ENCODE data around the gene NCKAP1. TPM values are rescaled to one million over a fixed set of nuclear protein-coding genes. Genes with fewer than 3 reads are reported as not detected.
"Not testable (repeated sequence)": the region's sequence is repeated elsewhere in the genome, so short reads cannot be mapped to it uniquely, and the experiment has no call there.

NCKAP1 gene
- total RNA-seq, 1 experiment from 2014 or later: 112 TPM

- WGBS (ENCODE audit: extremely low coverage, insufficient read length, low lambda C conversion rate): no CpG with 5 or more reads among the region's 2 CpGs
- TF ChIP-seq, protein P1, sequence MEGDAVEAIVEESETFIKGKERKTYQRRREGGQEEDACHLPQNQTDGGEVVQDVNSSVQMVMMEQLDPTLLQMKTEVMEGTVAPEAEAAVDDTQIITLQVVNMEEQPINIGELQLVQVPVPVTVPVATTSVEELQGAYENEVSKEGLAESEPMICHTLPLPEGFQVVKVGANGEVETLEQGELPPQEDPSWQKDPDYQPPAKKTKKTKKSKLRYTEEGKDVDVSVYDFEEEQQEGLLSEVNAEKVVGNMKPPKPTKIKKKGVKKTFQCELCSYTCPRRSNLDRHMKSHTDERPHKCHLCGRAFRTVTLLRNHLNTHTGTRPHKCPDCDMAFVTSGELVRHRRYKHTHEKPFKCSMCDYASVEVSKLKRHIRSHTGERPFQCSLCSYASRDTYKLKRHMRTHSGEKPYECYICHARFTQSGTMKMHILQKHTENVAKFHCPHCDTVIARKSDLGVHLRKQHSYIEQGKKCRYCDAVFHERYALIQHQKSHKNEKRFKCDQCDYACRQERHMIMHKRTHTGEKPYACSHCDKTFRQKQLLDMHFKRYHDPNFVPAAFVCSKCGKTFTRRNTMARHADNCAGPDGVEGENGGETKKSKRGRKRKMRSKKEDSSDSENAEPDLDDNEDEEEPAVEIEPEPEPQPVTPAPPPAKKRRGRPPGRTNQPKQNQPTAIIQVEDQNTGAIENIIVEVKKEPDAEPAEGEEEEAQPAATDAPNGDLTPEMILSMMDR (conservative IDR thresholded peaks at IDR 0.05): no peak
- Mint-ChIP-seq H3K36me3 (ENCODE audit: insufficient read depth in 1 of 3, low read depth in 3 of 3) (peaks cover 41 to 66% (median 64%) of the 10 kb centered on the region in 3 experiments), H3K4me3 (no peak overlapping the region), H3K9me3 (peaks cover 3% of the 10 kb centered on the region in 2 experiments; a peak in 1 of 5 replicates), H3K27ac (no peak overlapping the region), H3K27me3 (ENCODE audit: low read depth) (no peaks in the 10 kb centered on the region), H3K4me1 (no peaks in the 10 kb centered on the region)
- Histone ChIP-seq H3K23me2 (ENCODE audit: insufficient read length, low read depth, low read length, poor library complexity, severe bottlenecking) (no peaks in the 10 kb centered on the region), H3K27ac (ENCODE audit: insufficient read length, low read depth, low read length) (no peak overlapping the region), H2BK5ac (ENCODE audit: insufficient read length, low read length) (no peak overlapping the region), H2BK20ac (ENCODE audit: low read depth, low read length, poor library complexity, severe bottlenecking) (no peak overlapping the region), H3K56ac (ENCODE audit: insufficient read length, low read depth, low read length) (no peak overlapping the region), H3K27me3 (ENCODE audit: insufficient read depth, low read length) (no peaks in the 10 kb centered on the region), H4K5ac (ENCODE audit: insufficient read length, low read depth, low read length) (no peak overlapping the region), H3T11ph (ENCODE audit: low read length) (no peak overlapping the region), H4K91ac (ENCODE audit: insufficient read length, low read depth, low read length) (no peak overlapping the region), H3K4me1 (ENCODE audit: insufficient read depth, low read length) (no peaks in the 10 kb centered on the region), H2AK5ac (ENCODE audit: insufficient read length, low read length) (no peak overlapping the region), H2AFZ (ENCODE audit: low read length) (no peak overlapping the region), H3K18ac (ENCODE audit: insufficient read length, low read depth, low read length) (no peak overlapping the region), H2BK120ac (ENCODE audit: low read depth, low read length, poor library complexity, severe bottlenecking) (no peak overlapping the region), H3K79me2 (ENCODE audit: insufficient read depth, low read length) (no peaks in the 10 kb centered on the region), H4K20me1 (ENCODE audit: control insufficient read depth, insufficient read depth, insufficient read length) (no peaks in the 10 kb centered on the region), H3K4me2 (ENCODE audit: insufficient read depth, insufficient read length, low read length) (no peak overlapping the region), H3K79me1 (ENCODE audit: insufficient read depth, low read depth, low read length, poor library complexity, severe bottlenecking) (no peaks in the 10 kb centered on the region), H2BK12ac (ENCODE audit: insufficient read length, low read depth, low read length) (no peak overlapping the region), H3K9ac (ENCODE audit: extremely low read depth, insufficient read length, low read length) (no peak overlapping the region), H2BK15ac (ENCODE audit: low read depth, low read length) (no peak overlapping the region), H3K4ac (ENCODE audit: low read depth, low read length) (no peak overlapping the region), H4K8ac (replicated peaks; ENCODE audit: insufficient read length, low read depth, low read length) (no peak overlapping the region), H3K14ac (ENCODE audit: insufficient read depth, low read length) (no peak overlapping the region), H3K23ac (ENCODE audit: insufficient read length, low read depth, low read length) (no peak overlapping the region), H3K9me3 (ENCODE audit: control insufficient read depth, low read depth, low read length) (no peaks in the 10 kb centered on the region)
- no peak for DNase-seq
Observed at GRCh38 chr2:182962641-182963040, 75.6 kb downstream of the NCKAP1 start.

DNA sequence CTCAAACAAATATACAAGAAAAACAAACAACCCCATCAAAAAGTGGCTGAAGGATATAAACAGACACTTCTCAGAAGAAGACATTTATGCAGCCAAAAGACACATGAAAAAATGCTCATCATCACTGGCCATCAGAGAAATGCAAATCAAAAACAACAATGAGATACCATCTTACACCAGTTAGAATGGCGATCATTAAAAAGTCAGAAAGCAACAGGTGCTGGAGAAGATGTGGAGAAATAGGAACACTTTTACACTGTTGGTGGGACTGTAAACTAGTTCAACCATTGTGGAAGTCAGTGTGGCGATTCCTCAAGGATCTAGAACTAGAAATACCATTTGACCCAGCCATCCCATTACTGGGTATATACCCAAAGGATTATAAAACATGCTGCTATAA lies 77.4 kb downstream of the NCKAP1 start:
- WGBS (ENCODE audit: extremely low coverage, insufficient read length, low lambda C conversion rate): no CpG with 5 or more reads among the region's 2 CpGs
- not testable (repeated sequence) for H3K9ac ChIP-seq (ENCODE audit: extremely low read depth, insufficient read length, low read length)

More for the DNA sequence above, 77.4 kb downstream of the NCKAP1 start:
- H3K27me3 ChIP-seq (ENCODE audit: insufficient read depth, low read length); H3K79me1 ChIP-seq (ENCODE audit: insufficient read depth, low read depth, low read length, poor library complexity, severe bottlenecking); H3K4me3 Mint-ChIP-seq; H3K56ac ChIP-seq (ENCODE audit: insufficient read length, low read depth, low read length); H3K4me2 ChIP-seq (ENCODE audit: insufficient read depth, insufficient read length, low read length); H2BK120ac ChIP-seq (ENCODE audit: low read depth, low read length, poor library complexity, severe bottlenecking); H2BK20ac ChIP-seq (ENCODE audit: low read depth, low read length, poor library complexity, severe bottlenecking); DNase-seq; H3K79me2 ChIP-seq (ENCODE audit: insufficient read depth, low read length); H3T11ph ChIP-seq (ENCODE audit: low read length); H3K14ac ChIP-seq (ENCODE audit: insufficient read depth, low read length); H3K4ac ChIP-seq (ENCODE audit: low read depth, low read length); H3K9me3 Mint-ChIP-seq; H4K91ac ChIP-seq (ENCODE audit: insufficient read length, low read depth, low read length); H3K23me2 ChIP-seq (ENCODE audit: insufficient read length, low read depth, low read length, poor library complexity, severe bottlenecking); H3K27ac Mint-ChIP-seq; H4K8ac ChIP-seq (replicated peaks; ENCODE audit: insufficient read length, low read depth, low read length); H3K4me1 ChIP-seq (ENCODE audit: insufficient read depth, low read length); H2AK5ac ChIP-seq (ENCODE audit: insufficient read length, low read length); H4K20me1 ChIP-seq (ENCODE audit: control insufficient read depth, insufficient read depth, insufficient read length); H4K5ac ChIP-seq (ENCODE audit: insufficient read length, low read depth, low read length); H2AFZ ChIP-seq (ENCODE audit: low read length); H3K18ac ChIP-seq (ENCODE audit: insufficient read length, low read depth, low read length); H2BK12ac ChIP-seq (ENCODE audit: insufficient read length, low read depth, low read length); H3K23ac ChIP-seq (ENCODE audit: insufficient read length, low read depth, low read length); H2BK15ac ChIP-seq (ENCODE audit: low read depth, low read length); H2BK5ac ChIP-seq (ENCODE audit: insufficient read length, low read length); H3K27me3 Mint-ChIP-seq (ENCODE audit: low read depth); H3K9me3 ChIP-seq (ENCODE audit: control insufficient read depth, low read depth, low read length); H3K27ac ChIP-seq (ENCODE audit: insufficient read length, low read depth, low read length); H3K4me1 Mint-ChIP-seq: not testable (repeated sequence)
- H3K36me3 Mint-ChIP-seq (ENCODE audit: insufficient read depth in 1 of 3, low read depth in 3 of 3): peaks cover 35 to 66% (median 53%) of the 10 kb centered on the region in 3 experiments

Data from H9 (cell line).